ENCODE results near the gene TOP2A.

DNA sequence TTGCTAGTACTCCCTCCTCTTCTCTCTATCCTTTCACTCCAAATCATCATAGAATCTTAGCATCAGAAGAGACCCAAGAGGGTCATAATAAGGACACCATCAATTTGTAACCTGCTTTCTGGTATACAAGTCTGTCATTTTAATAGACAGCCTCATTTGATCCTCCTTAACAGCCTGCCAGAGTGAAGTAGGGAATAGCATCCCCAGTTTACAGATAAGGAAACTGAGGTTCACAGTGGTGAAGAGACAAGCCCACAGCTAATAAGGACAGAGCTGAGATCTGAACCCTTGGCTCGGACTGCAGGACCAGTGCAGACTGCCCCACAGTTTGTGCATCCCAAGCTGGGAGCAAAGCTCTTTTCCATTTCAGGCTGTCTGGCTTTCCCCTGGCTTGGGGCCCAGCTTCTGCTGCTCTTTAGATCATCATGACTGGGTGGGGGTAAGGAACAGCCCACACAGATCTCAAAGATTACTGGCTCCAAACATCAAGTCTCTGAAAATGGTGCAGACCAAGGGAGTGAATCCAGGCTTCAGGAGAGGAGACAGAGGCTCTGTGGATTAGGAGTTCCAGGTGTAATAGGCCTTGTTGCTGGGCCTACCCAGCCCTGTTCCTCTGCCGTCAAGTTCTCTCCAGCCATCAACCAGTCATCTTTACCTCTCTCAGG, 15.3 kb upstream of the TOP2A start:
- TF ChIP-seq, protein P1, sequence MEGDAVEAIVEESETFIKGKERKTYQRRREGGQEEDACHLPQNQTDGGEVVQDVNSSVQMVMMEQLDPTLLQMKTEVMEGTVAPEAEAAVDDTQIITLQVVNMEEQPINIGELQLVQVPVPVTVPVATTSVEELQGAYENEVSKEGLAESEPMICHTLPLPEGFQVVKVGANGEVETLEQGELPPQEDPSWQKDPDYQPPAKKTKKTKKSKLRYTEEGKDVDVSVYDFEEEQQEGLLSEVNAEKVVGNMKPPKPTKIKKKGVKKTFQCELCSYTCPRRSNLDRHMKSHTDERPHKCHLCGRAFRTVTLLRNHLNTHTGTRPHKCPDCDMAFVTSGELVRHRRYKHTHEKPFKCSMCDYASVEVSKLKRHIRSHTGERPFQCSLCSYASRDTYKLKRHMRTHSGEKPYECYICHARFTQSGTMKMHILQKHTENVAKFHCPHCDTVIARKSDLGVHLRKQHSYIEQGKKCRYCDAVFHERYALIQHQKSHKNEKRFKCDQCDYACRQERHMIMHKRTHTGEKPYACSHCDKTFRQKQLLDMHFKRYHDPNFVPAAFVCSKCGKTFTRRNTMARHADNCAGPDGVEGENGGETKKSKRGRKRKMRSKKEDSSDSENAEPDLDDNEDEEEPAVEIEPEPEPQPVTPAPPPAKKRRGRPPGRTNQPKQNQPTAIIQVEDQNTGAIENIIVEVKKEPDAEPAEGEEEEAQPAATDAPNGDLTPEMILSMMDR (IDR thresholded peaks at IDR 0.05), result no peak
- no peak for TF ChIP-seq POLR2A (IDR thresholded peaks at IDR 0.05)
